ENCODE measurements around the gene GNG5.

Gene GNG5

GRCh38 chr1:84504580-84505492 lies 1.5 kb downstream of the GNG5 start:
- Histone ChIP-seq H2BK5ac (ENCODE audit: low read depth, low read length, poor library complexity, severe bottlenecking) (no peak overlapping the region), H2BK12ac (ENCODE audit: low read length in 2 of 2) (no peak overlapping the region), H3K4ac (ENCODE audit: low read depth in 1 of 2, low read length in 2 of 2) (peak overlapping the region in 1 of 2 experiments; percentile 2), H3K79me1 (replicated peaks; ENCODE audit: low read length, poor library complexity, severe bottlenecking) (peaks cover 4% of the 10 kb centered on the region), H3K14ac (ENCODE audit: low read length in 2 of 2) (peak overlapping the region in 1 of 2 experiments; percentile 81), H2AFZ (ENCODE audit: low read depth, low read length) (no peak overlapping the region), H3K27me3 (ENCODE audit: control insufficient read depth in 1 of 2, insufficient read depth in 1 of 2, low read length in 2 of 2) (no peaks in the 10 kb centered on the region), H2AK5ac (ENCODE audit: low read length, severe bottlenecking) (peak overlapping the region; percentile 90), H3K36me3 (ENCODE audit: control insufficient read depth in 1 of 2, insufficient read depth in 2 of 2, low read depth in 1 of 2, low read length in 2 of 2) (peaks cover 4 to 38% of the 10 kb centered on the region in 2 experiments), H3K4me1 (ENCODE audit: control insufficient read depth, insufficient read depth, low read depth, low read length) (no peaks in the 10 kb centered on the region), H3K27ac (ENCODE audit: low read length, poor library complexity, severe bottlenecking) (peak overlapping the region; percentile 95), H2BK15ac (ENCODE audit: low read depth, poor library complexity, severe bottlenecking) (no peak overlapping the region), H3K4me2 (ENCODE audit: low read length, poor library complexity, severe bottlenecking) (peak overlapping the region; percentile 78), H3K4me3 (ENCODE audit: insufficient read depth in 1 of 2, low read depth in 1 of 2, low read length in 2 of 2) (peak overlapping the region; percentile 94), H3K18ac (ENCODE audit: low read depth in 1 of 2, low read length in 2 of 2) (peak overlapping the region; percentile 52 to 66), H4K91ac (ENCODE audit: low read length) (no peak overlapping the region), H4K8ac (ENCODE audit: low read length) (no peak overlapping the region), H3K9me3 (ENCODE audit: control insufficient read depth, low read length) (peaks cover 9% of the 10 kb centered on the region), H3K9ac (ENCODE audit: low read length) (peak overlapping the region; percentile 98), H2BK120ac (ENCODE audit: low read depth, low read length) (no peak overlapping the region), H3K23ac (ENCODE audit: low read length in 2 of 2) (no peak overlapping the region)
- DNase-seq: peak; percentile 81
- 10% methylated on average over 16 of the region's 17 CpGs for WGBS

GRCh38 chr1:84502927-84503326 lies 3.5 kb downstream of the GNG5 start:
- no peak overlapping the region for H3K14ac ChIP-seq (ENCODE audit: low read length in 2 of 2)
- H4K8ac ChIP-seq (ENCODE audit: low read length): no peak overlapping the region
- no peak overlapping the region for H3K27ac ChIP-seq (ENCODE audit: low read length, poor library complexity, severe bottlenecking)
- no peak overlapping the region for H3K18ac ChIP-seq (ENCODE audit: low read depth in 1 of 2, low read length in 2 of 2)
- H3K4me2 ChIP-seq (ENCODE audit: low read length, poor library complexity, severe bottlenecking): no peak overlapping the region
- H3K27me3 ChIP-seq (ENCODE audit: control insufficient read depth in 1 of 2, insufficient read depth in 1 of 2, low read length in 2 of 2): no peaks in the 10 kb centered on the region
- H3K23ac ChIP-seq (ENCODE audit: low read length in 2 of 2): no peak overlapping the region
- peaks cover under 1% of the 10 kb centered on the region for H3K79me1 ChIP-seq (replicated peaks; ENCODE audit: low read length, poor library complexity, severe bottlenecking)
- H2BK5ac ChIP-seq (ENCODE audit: low read depth, low read length, poor library complexity, severe bottlenecking): no peak overlapping the region
- no peaks in the 10 kb centered on the region for H3K9me3 ChIP-seq (ENCODE audit: control insufficient read depth, low read length)
- H3K36me3 ChIP-seq (ENCODE audit: control insufficient read depth in 1 of 2, insufficient read depth in 2 of 2, low read depth in 1 of 2, low read length in 2 of 2): peaks cover 3 to 46% of the 10 kb centered on the region in 2 experiments
- peak overlapping the region; percentile 98 for H3K9ac ChIP-seq (ENCODE audit: low read length)
- no peak overlapping the region for H2BK15ac ChIP-seq (ENCODE audit: low read depth, poor library complexity, severe bottlenecking)
- no peak overlapping the region for H3K4ac ChIP-seq (ENCODE audit: low read depth in 1 of 2, low read length in 2 of 2)
- peak overlapping the region in 1 of 2 experiments; percentile 94 for H3K4me3 ChIP-seq (ENCODE audit: insufficient read depth in 1 of 2, low read depth in 1 of 2, low read length in 2 of 2)
- no peak overlapping the region for H4K91ac ChIP-seq (ENCODE audit: low read length)
- no peak for DNase-seq
- H3K4me1 ChIP-seq (ENCODE audit: control insufficient read depth, insufficient read depth, low read depth, low read length): no peaks in the 10 kb centered on the region
- no peak overlapping the region for H2BK12ac ChIP-seq (ENCODE audit: low read length in 2 of 2)
- 90% methylated on average over 5 of the region's 5 CpGs for WGBS
- H2AFZ ChIP-seq (ENCODE audit: low read depth, low read length): no peak overlapping the region
- H2AK5ac ChIP-seq (ENCODE audit: low read length, severe bottlenecking): no peak overlapping the region
- no peak overlapping the region for H2BK120ac ChIP-seq (ENCODE audit: low read depth, low read length)

GRCh38 chr1:84497631-84498275 lies 8.6 kb downstream of the GNG5 start:
- H4K91ac ChIP-seq (ENCODE audit: low read length): no peak overlapping the region

GRCh38 chr1:84496498-84496897 lies 9.9 kb downstream of the GNG5 start:
- Histone ChIP-seq H3K14ac (ENCODE audit: low read length in 2 of 2) (no peak overlapping the region), H3K79me1 (replicated peaks; ENCODE audit: low read length, poor library complexity, severe bottlenecking) (peaks cover 3% of the 10 kb centered on the region), H2BK120ac (ENCODE audit: low read depth, low read length) (no peak overlapping the region), H2AK5ac (ENCODE audit: low read length, severe bottlenecking) (no peak overlapping the region), H3K36me3 (ENCODE audit: control insufficient read depth in 1 of 2, insufficient read depth in 2 of 2, low read depth in 1 of 2, low read length in 2 of 2) (peaks cover 12 to 98% of the 10 kb centered on the region in 2 experiments), H2AFZ (ENCODE audit: low read depth, low read length) (no peak overlapping the region), H2BK5ac (ENCODE audit: low read depth, low read length, poor library complexity, severe bottlenecking) (no peak overlapping the region), H3K4me3 (ENCODE audit: insufficient read depth in 1 of 2, low read depth in 1 of 2, low read length in 2 of 2) (no peak overlapping the region), H3K4me1 (ENCODE audit: control insufficient read depth, insufficient read depth, low read depth, low read length) (no peaks in the 10 kb centered on the region), H4K91ac (ENCODE audit: low read length) (no peak overlapping the region), H3K23ac (ENCODE audit: low read length in 2 of 2) (no peak overlapping the region), H3K4ac (ENCODE audit: low read depth in 1 of 2, low read length in 2 of 2) (no peak overlapping the region), H3K27ac (ENCODE audit: low read length, poor library complexity, severe bottlenecking) (no peak overlapping the region), H3K18ac (ENCODE audit: low read depth in 1 of 2, low read length in 2 of 2) (no peak overlapping the region), H2BK15ac (ENCODE audit: low read depth, poor library complexity, severe bottlenecking) (no peak overlapping the region), H3K9ac (ENCODE audit: low read length) (no peak overlapping the region), H2BK12ac (ENCODE audit: low read length in 2 of 2) (no peak overlapping the region), H3K9me3 (ENCODE audit: control insufficient read depth, low read length) (no peaks in the 10 kb centered on the region), H3K4me2 (ENCODE audit: low read length, poor library complexity, severe bottlenecking) (no peak overlapping the region), H3K27me3 (ENCODE audit: control insufficient read depth in 1 of 2, insufficient read depth in 1 of 2, low read length in 2 of 2) (no peaks in the 10 kb centered on the region), H4K8ac (ENCODE audit: low read length) (no peak overlapping the region)
- no peak for DNase-seq
- WGBS: 100% methylated on average over 1 of the region's 3 CpGs

More at GRCh38 chr1:84497631-84498275, 8.6 kb downstream of the GNG5 start:
- H3K4ac ChIP-seq (ENCODE audit: low read depth in 1 of 2, low read length in 2 of 2): no peak overlapping the region
- peaks cover 3% of the 10 kb centered on the region for H3K79me1 ChIP-seq (replicated peaks; ENCODE audit: low read length, poor library complexity, severe bottlenecking)
- no peaks in the 10 kb centered on the region for H3K9me3 ChIP-seq (ENCODE audit: control insufficient read depth, low read length)
- no peak overlapping the region for H3K27ac ChIP-seq (ENCODE audit: low read length, poor library complexity, severe bottlenecking)
- H2BK12ac ChIP-seq (ENCODE audit: low read length in 2 of 2): no peak overlapping the region
- H3K4me1 ChIP-seq (ENCODE audit: control insufficient read depth, insufficient read depth, low read depth, low read length): no peaks in the 10 kb centered on the region
- H2AK5ac ChIP-seq (ENCODE audit: low read length, severe bottlenecking): no peak overlapping the region
- peak overlapping the region; percentile 24 for H3K9ac ChIP-seq (ENCODE audit: low read length)
- H2BK120ac ChIP-seq (ENCODE audit: low read depth, low read length): no peak overlapping the region
- H2AFZ ChIP-seq (ENCODE audit: low read depth, low read length): no peak overlapping the region
- no peaks in the 10 kb centered on the region for H3K27me3 ChIP-seq (ENCODE audit: control insufficient read depth in 1 of 2, insufficient read depth in 1 of 2, low read length in 2 of 2)
- no peak overlapping the region for H2BK15ac ChIP-seq (ENCODE audit: low read depth, poor library complexity, severe bottlenecking)
- no peak overlapping the region for H3K4me2 ChIP-seq (ENCODE audit: low read length, poor library complexity, severe bottlenecking)
- peaks cover 12 to 88% of the 10 kb centered on the region in 2 experiments for H3K36me3 ChIP-seq (ENCODE audit: control insufficient read depth in 1 of 2, insufficient read depth in 2 of 2, low read depth in 1 of 2, low read length in 2 of 2)
- H3K18ac ChIP-seq (ENCODE audit: low read depth in 1 of 2, low read length in 2 of 2): no peak overlapping the region
- no peak overlapping the region for H3K4me3 ChIP-seq (ENCODE audit: insufficient read depth in 1 of 2, low read depth in 1 of 2, low read length in 2 of 2)
- H3K14ac ChIP-seq (ENCODE audit: low read length in 2 of 2): no peak overlapping the region
- WGBS: 73% methylated on average over 1 of the region's 2 CpGs
- H2BK5ac ChIP-seq (ENCODE audit: low read depth, low read length, poor library complexity, severe bottlenecking): no peak overlapping the region
- no peak overlapping the region for H3K23ac ChIP-seq (ENCODE audit: low read length in 2 of 2)
- no peak for DNase-seq
- H4K8ac ChIP-seq (ENCODE audit: low read length): no peak overlapping the region

Data from mesenchymal stem cell (in vitro differentiated cells and primary cell).